Activated T-cell treated with anti-CD3 and anti-CD28 coated beads, Interleukin-2, amount 50 U/mL, for 24 hours (primary cell): ENCODE data around the gene PTPN6.

Experiments
- DNase-seq: peaks from one replicate; pipeline ENCODE4 v3.0.0-alpha.2; 2020
- H3K27ac Mint-ChIP-seq: 2 replicates; pipeline ENCODE4 v1.8.0; 2020; ENCODE audit warnings: mild to moderate bottlenecking, mixed read lengths
- H3K27me3 Mint-ChIP-seq: 2 replicates; pipeline ENCODE4 v1.8.0; 2020; ENCODE audit warnings: mixed read lengths
- H3K36me3 Mint-ChIP-seq: 2 replicates; pipeline ENCODE4 v1.8.0; 2020; ENCODE audit warnings: low read depth, mixed read lengths
- H3K4me1 Mint-ChIP-seq: 2 replicates; pipeline ENCODE4 v1.8.0; 2020; ENCODE audit warnings: low read depth, mixed read lengths
- H3K4me3 Mint-ChIP-seq: 2 replicates; pipeline ENCODE4 v1.8.0; 2020; ENCODE audit warnings: mild to moderate bottlenecking, moderate library complexity, mixed read lengths
- H3K9me3 Mint-ChIP-seq: 2 replicates; pipeline ENCODE4 v1.8.0; 2020; ENCODE audit warnings: mixed read lengths

PTPN6 gene

GRCh38 chr12:6954316-6955107 is 3.4 kb downstream of the PTPN6 start:
- Mint-ChIP-seq H3K4me3 (peak overlapping the region; percentile 99), H3K36me3 (peaks cover 86% of the 10 kb centered on the region), H3K27me3 (no peaks in the 10 kb centered on the region), H3K9me3 (no peaks in the 10 kb centered on the region), H3K4me1 (peaks cover 77% of the 10 kb centered on the region), H3K27ac (peak overlapping the region; percentile 99)
- peak; percentile 59 for DNase-seq

- Mint-ChIP-seq H3K4me1 (peaks cover 78% of the 10 kb centered on the region), H3K4me3 (peak overlapping the region; percentile 99), H3K9me3 (no peaks in the 10 kb centered on the region), H3K27me3 (no peaks in the 10 kb centered on the region), H3K27ac (peak overlapping the region; percentile 99), H3K36me3 (peaks cover 95% of the 10 kb centered on the region)
- DNase-seq = no peak
These were observed 4.2 kb downstream of the PTPN6 start for GRCh38 chr12:6955108-6956020.

- Mint-ChIP-seq H3K27me3 (no peaks in the 10 kb centered on the region), H3K36me3 (peaks cover 100% of the 10 kb centered on the region), H3K4me1 (peaks cover 78% of the 10 kb centered on the region), H3K9me3 (no peaks in the 10 kb centered on the region), H3K4me3 (peak overlapping the region; percentile 99), H3K27ac (peak overlapping the region; percentile 99)
- peak; percentile 59 for DNase-seq
These were observed 5.0 kb downstream of the PTPN6 start for GRCh38 chr12:6956021-6956727.

GRCh38 chr12:6957151-6957701 is 6.1 kb downstream of the PTPN6 start:
- peaks cover 100% of the 10 kb centered on the region for H3K36me3 Mint-ChIP-seq
- H3K9me3 Mint-ChIP-seq = no peaks in the 10 kb centered on the region
- H3K4me3 Mint-ChIP-seq = peak overlapping the region; percentile 99
- H3K4me1 Mint-ChIP-seq = peaks cover 89% of the 10 kb centered on the region
- DNase-seq = no peak
- peak overlapping the region; percentile 99 for H3K27ac Mint-ChIP-seq
- H3K27me3 Mint-ChIP-seq = no peaks in the 10 kb centered on the region

- peak; percentile 55 for DNase-seq
- Mint-ChIP-seq H3K36me3 (peaks cover 93% of the 10 kb centered on the region), H3K9me3 (no peaks in the 10 kb centered on the region), H3K4me1 (peaks cover 96% of the 10 kb centered on the region), H3K27ac (peak overlapping the region; percentile 99), H3K4me3 (peak overlapping the region; percentile 99), H3K27me3 (no peaks in the 10 kb centered on the region)
These were observed 6.8 kb downstream of the PTPN6 start for GRCh38 chr12:6957741-6958608.

GRCh38 chr12:6958609-6959057 is 7.5 kb downstream of the PTPN6 start:
- no peaks in the 10 kb centered on the region for H3K9me3 Mint-ChIP-seq
- DNase-seq = peak; percentile 54
- peaks cover 96% of the 10 kb centered on the region for H3K4me1 Mint-ChIP-seq
- H3K27ac Mint-ChIP-seq = peak overlapping the region; percentile 99
- H3K4me3 Mint-ChIP-seq = peak overlapping the region; percentile 99
- H3K36me3 Mint-ChIP-seq = peaks cover 87% of the 10 kb centered on the region
- no peaks in the 10 kb centered on the region for H3K27me3 Mint-ChIP-seq

GRCh38 chr12:6959058-6959804 is 8.1 kb downstream of the PTPN6 start:
- DNase-seq = peak; percentile 78
- peaks cover 96% of the 10 kb centered on the region for H3K4me1 Mint-ChIP-seq
- H3K9me3 Mint-ChIP-seq = no peaks in the 10 kb centered on the region
- H3K27ac Mint-ChIP-seq = peak overlapping the region; percentile 99
- H3K36me3 Mint-ChIP-seq = peaks cover 87% of the 10 kb centered on the region
- H3K4me3 Mint-ChIP-seq = peak overlapping the region; percentile 99
- no peaks in the 10 kb centered on the region for H3K27me3 Mint-ChIP-seq

GRCh38 chr12:6959805-6960592 is 8.8 kb downstream of the PTPN6 start:
- DNase-seq = no peak
- Mint-ChIP-seq H3K27me3 (no peaks in the 10 kb centered on the region), H3K4me1 (peaks cover 96% of the 10 kb centered on the region), H3K4me3 (peak overlapping the region; percentile 99), H3K36me3 (peaks cover 87% of the 10 kb centered on the region), H3K27ac (peak overlapping the region; percentile 99), H3K9me3 (no peaks in the 10 kb centered on the region)

GRCh38 chr12:6960593-6961277 is 9.6 kb downstream of the PTPN6 start:
- peak; percentile 62 for DNase-seq
- Mint-ChIP-seq H3K27me3 (no peaks in the 10 kb centered on the region), H3K9me3 (no peaks in the 10 kb centered on the region), H3K36me3 (peaks cover 87% of the 10 kb centered on the region), H3K4me3 (peak overlapping the region; percentile 99), H3K4me1 (peaks cover 96% of the 10 kb centered on the region), H3K27ac (peak overlapping the region; percentile 99)

- peak overlapping the region; percentile 99 for H3K27ac Mint-ChIP-seq
- DNase-seq = peak; percentile 95
- H3K36me3 Mint-ChIP-seq = peaks cover 87% of the 10 kb centered on the region
- peak overlapping the region; percentile 99 for H3K4me3 Mint-ChIP-seq
- H3K9me3 Mint-ChIP-seq = no peaks in the 10 kb centered on the region
- H3K4me1 Mint-ChIP-seq = peaks cover 95% of the 10 kb centered on the region
- no peaks in the 10 kb centered on the region for H3K27me3 Mint-ChIP-seq
These were observed 10.1 kb downstream of the PTPN6 start for GRCh38 chr12:6961278-6961694.

- Mint-ChIP-seq H3K36me3 (peaks cover 87% of the 10 kb centered on the region), H3K4me3 (peak overlapping the region; percentile 99), H3K4me1 (peaks cover 93% of the 10 kb centered on the region), H3K27me3 (no peaks in the 10 kb centered on the region), H3K9me3 (no peaks in the 10 kb centered on the region), H3K27ac (peak overlapping the region; percentile 99)
- DNase-seq = peak; percentile 84
These were observed 10.6 kb downstream of the PTPN6 start for GRCh38 chr12:6961695-6962284.
